Fibroblast of villous mesenchyme (primary cell): ENCODE data around the gene GJA4. TPM values are rescaled to one million over a fixed set of nuclear protein-coding genes. Genes with fewer than 3 reads are reported as not detected.

ENCODE experiments used
- DNase-seq: peaks from one replicate; pipeline ENCODE4 v3.0.0-alpha.2; 2010; ENCODE audit warnings: low read depth
- H3K4me3 ChIP-seq: 2 replicates; pipeline ENCODE4 v1.5.1; 2011; ENCODE audit warnings: low read depth, mild to moderate bottlenecking, low read length
- total RNA-seq: library from RNA; depleted of rRNA; stranded (reverse); fragments of >200 nt; gene quantifications from 2 replicates; pipeline ENCODE4 v1.2.3, GENCODE V29; 2012
- TF ChIP-seq, protein P1 (sequence below): IDR thresholded peaks from 2 replicates; pipeline ENCODE4 v1.5.1; 2012; ENCODE audit warnings: low read depth, mild to moderate bottlenecking, low read length; ENCODE audit not compliant: insufficient read depth

GJA4 gene
- total RNA-seq, 1 donor: not detected

DNA sequence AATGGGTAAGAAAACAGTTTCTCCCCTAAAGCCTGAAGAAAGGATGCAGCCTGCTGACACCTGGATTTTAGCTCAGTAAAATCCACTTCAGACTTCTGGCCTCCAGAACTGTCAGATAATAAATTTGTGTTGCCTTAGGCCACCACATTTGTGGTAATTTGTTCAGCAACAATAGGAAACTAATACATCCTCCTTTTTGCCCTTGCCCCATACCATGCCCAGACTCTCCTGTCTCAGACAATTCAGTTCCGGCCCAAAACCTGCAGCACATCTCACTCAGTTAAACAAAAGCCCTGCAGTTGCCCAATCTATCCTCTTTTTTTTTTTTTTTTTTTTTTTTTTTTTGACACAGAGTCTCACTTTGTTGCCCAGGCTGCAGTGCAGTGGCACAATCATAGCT, 40.9 kb downstream of the GJA4 start:
- no peak overlapping the region for H3K4me3 ChIP-seq

DNA sequence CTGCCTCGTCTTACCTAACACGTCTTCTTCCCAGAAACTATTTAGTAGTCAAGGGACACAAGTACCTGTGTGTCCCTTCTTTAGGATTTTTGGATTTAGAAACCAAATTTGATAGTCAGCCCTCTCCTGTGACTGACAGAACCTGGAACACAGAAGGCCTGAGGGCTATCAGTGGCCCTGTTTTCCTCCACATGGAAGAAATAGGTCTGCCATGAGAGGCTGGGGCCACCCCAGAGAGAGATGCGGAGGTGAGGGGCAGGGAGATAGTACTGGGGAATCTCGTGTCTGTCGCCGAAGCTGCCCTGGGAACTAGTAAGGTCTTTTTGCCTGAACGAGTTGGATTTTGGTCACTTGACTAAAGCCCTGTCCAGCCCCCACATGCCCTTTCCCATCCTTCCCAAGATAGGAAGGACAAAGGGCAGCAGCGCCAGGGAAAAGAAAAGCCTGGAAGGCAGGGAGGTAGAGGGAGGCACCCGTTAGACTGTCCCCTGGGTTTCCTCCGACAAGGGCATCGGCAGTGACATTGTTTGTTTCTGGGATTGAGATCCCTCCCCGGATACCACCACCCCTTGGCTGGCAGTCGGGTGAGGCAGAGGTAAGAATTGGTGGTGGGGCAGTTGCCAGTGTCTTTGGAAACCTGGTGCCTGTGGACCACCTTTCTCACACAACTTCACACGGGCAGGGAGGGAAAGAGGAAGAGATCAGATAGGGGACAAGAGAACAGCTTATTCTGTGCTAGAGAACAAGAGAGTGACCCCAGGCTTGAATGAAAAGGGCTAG, 46.9 kb downstream of the GJA4 start:
- TF ChIP-seq, protein P1, sequence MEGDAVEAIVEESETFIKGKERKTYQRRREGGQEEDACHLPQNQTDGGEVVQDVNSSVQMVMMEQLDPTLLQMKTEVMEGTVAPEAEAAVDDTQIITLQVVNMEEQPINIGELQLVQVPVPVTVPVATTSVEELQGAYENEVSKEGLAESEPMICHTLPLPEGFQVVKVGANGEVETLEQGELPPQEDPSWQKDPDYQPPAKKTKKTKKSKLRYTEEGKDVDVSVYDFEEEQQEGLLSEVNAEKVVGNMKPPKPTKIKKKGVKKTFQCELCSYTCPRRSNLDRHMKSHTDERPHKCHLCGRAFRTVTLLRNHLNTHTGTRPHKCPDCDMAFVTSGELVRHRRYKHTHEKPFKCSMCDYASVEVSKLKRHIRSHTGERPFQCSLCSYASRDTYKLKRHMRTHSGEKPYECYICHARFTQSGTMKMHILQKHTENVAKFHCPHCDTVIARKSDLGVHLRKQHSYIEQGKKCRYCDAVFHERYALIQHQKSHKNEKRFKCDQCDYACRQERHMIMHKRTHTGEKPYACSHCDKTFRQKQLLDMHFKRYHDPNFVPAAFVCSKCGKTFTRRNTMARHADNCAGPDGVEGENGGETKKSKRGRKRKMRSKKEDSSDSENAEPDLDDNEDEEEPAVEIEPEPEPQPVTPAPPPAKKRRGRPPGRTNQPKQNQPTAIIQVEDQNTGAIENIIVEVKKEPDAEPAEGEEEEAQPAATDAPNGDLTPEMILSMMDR: no peak
- no peak for DNase-seq
- H3K4me3 ChIP-seq: no peak overlapping the region

More for the DNA sequence above, 40.9 kb downstream of the GJA4 start:
- no peak for DNase-seq
- TF ChIP-seq, protein P1: no peak

DNA sequence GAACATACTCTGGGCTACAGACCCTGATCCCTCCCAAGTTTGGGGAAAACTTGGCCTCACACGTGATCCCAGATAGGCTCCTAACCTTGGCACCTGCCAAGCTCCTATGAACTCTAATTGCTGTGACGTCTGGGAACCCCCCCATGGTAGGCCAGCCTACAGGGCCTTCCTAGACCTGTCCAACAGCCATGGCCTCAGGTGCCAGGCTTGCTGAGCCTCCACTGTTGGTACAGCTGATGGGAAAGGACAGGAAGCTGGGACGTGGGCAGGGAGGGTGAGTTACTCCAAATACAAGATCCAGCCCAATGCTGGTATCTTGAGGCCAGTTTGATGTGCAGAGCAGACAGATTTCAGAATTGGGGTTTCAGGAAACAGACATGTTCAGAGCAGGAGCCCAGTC, 47.6 kb downstream of the GJA4 start:
- TF ChIP-seq, protein P1: no peak
- H3K4me3 ChIP-seq: no peak overlapping the region
- no peak for DNase-seq

DNA sequence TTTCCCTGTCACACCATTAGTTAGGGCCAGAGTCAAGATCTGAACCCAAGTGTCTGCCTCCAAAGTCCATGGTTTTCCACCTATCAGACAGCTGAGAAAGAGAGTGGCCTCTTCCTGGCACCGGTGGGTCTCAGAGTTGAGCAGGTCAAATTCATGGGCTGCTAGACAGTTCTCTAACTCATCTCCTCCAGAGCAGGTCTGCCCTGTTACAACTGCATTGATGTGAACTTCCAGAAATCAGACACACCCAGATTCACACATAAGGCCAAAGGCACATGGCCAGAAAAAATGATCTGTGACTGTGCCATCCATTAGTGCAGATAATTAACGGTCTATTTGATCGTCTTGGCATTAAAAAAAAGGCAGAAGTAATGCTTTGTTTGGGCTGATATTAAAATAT, 49.3 kb downstream of the GJA4 start:
- TF ChIP-seq, protein P1: no peak
- DNase-seq: no peak
- H3K4me3 ChIP-seq: no peak overlapping the region

DNA sequence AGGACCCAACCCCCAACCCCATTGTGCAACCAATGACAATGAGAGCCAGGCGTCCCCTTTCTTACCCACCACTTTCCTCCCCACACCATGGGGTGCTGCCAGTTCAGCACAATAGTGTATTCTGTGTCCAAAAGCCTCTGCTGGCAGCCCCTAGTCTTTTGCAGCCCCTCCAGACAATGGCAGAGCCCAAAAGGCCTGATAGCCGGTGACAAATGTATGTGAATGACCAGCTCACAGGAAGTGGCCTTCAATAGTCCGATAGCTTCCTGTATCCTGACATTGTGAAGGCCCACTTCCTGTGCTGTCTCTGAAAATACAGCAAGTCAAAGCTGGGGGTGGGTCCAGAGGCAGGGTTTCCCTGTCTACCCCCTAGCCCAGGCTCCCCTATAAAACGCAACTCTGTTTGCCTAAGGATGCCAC, 50.2 kb downstream of the GJA4 start:
- no peak overlapping the region for H3K4me3 ChIP-seq
- DNase-seq: no peak
- TF ChIP-seq, protein P1: no peak

DNA sequence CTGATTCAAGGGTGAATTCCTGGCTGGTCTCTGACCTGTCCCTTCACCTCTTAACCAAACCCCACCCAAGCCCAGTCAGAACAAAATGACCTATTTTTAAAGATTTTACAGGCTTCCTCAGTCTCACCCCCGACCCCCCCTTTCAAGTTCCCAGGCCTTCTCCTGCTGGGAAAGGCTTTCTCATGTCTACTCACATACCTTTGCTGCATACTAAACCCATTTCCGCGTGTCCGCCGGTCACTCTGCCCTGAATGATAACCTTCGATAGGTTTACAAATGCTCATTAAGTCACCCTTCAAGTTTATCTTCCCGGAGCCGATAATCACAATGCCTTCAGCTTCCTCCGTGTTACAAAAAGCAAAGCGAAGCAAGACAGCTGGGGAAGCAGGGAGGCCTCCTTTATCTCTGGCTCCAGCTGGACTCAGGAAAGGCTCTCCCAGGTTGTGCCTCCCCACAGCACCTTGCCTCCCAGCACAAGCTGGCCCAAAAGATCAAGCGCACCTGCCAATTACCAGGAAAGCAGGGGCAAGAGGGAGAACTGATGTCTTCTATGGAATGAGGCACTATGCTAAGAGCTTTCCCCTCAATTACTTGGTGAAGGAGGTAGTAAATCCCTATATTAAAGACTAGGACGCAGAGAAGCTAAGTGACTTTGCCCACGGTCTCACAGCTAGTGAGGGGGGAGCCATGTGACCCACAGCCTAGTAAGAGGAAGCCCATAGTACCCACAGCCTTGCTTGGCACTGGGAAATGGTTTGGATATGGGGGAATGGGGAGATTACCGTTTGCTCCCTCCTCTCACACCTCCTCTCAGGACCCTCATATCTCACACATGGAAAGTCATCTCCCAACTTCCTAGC, 50.8 kb downstream of the GJA4 start:
- DNase-seq: no peak
- no peak overlapping the region for H3K4me3 ChIP-seq
- TF ChIP-seq, protein P1: no peak
